Hypothalamus (tissue), 51 donors: ENCODE data around the gene FAM221B.
A peak's percentile ranks its signal among the peaks of the same experiment; 100 is the strongest.

Experiments
- DNase-seq, 51 donors: peaks; one replicate each; lab custom pipeline; 2025; lab: John Stamatoyannopoulos, UW

The FAM221B gene

DNA sequence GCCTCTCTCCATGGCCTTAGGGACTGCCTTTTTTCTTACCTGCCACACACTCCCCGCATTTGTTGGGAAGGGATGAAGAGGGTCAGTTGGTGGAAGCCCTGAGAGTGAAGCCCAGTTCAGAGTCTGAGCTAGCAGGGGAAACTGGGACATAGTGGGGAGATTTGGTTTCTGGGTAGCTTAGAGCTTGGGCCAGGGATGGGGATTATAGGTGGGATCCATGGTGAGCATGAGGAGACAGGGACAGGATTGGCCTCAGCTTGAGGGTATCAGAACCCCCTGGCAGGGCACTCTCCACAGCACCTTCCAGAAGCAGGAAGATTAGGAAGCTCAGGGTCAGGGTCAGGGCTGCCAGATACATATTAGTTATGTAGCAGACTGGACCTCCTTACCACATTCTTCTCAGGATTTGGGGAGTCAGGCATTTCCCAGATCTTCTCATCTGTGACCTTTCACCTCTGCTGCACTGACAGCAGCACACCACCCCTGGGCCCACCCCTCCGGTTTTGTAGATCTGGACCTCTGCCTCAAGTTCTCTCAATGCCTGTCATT, 23.8 kb upstream of the FAM221B start:
- DNase-seq: no peak

GRCh38 chr9:35847792-35848572, 19.4 kb upstream of the FAM221B start:
- peak in 3 of 51 donors; percentile 17 to 46 (median 19) for DNase-seq

- DNase-seq: no peak
Observed at GRCh38 chr9:35845824-35846771, 17.6 kb upstream of the FAM221B start.

DNA sequence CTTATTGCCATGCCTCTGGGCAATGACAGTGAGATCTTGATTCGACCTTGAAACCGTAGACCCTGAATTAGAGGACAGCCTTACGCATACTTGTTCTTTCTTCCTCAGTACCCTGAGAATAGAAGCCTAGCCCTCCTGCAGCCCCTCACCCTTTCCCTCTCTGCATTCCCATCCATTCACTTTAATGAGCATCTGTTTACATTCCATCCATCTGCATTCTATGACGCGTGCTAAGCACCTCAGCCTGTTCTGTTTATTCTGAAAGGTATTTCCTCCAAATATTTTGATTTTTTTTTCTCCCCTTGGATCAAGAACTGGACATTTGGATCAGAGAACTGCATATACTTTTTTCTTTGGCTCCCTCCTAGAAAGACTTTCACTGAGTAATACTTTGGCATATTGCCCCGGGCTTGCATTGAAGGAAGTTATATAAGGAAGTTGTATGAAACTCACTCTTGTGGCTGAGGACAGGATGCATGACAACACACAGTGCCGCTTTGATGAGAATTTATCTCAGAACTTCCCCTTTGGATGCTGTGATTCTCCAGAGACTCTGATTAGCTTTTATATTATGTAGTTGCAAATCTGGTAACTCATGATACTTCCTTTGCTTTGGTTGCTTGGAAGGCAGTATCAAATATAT, 16.2 kb upstream of the FAM221B start:
- peak in 5 of 51 donors; percentile 5 to 32 (median 13) for DNase-seq

DNA sequence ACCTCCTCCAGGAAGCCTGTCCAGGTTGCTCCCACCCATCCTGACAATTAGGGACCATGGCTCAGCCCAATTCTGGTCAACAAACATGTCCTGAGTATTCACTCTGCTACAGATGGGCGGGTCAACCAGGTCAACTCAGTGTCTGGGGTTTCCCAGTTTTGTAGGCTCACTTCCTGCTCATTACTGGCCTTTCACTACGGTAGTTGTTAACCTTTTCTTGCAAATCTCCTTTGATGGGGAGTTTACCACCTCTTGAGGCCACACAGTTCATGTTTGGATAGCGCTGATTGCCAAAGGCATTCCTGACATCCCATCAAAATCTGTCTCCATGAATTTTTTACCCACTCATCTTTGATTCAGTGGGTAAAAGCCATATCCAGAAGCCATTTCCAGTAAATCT, 14.3 kb upstream of the FAM221B start:
- DNase-seq: no peak

GRCh38 chr9:35842020-35842745, 13.7 kb upstream of the FAM221B start:
- DNase-seq: no peak

DNA sequence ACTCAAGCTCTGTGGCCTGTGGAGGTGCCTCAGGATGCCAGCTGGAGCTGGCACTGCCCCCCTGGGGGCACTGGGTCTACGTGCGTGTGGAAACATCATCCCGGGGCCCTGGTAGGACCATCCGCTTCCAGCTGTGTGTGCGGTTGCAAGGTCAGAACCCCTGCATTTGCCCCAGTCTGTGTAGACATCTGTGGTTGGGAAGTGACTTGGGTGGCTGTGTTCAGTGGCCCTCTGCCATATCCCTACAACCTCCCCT, 13.0 kb upstream of the FAM221B start:
- no peak for DNase-seq

GRCh38 chr9:35840881-35841644, 12.5 kb upstream of the FAM221B start:
- no peak for DNase-seq

DNA sequence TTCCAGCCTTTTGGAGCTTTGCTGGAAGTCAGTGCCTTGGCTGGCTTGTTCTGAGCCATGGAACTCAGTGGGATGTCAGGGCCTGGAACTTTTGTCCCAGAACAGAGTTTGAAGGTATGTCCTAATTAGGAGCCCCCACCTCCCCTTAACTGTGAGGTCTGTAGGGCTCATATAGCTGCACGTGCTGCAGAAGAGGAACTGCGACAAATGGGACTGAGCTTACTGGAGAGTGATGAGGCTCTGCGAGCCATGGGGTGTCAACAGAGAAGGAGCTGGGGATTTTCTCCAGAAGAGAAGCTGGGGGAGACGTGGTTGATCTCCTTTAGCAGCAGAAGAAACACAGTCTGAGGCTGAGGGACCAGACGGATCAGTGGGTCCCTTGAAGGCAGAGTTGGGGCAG, 11.4 kb upstream of the FAM221B start:
- no peak for DNase-seq

DNA sequence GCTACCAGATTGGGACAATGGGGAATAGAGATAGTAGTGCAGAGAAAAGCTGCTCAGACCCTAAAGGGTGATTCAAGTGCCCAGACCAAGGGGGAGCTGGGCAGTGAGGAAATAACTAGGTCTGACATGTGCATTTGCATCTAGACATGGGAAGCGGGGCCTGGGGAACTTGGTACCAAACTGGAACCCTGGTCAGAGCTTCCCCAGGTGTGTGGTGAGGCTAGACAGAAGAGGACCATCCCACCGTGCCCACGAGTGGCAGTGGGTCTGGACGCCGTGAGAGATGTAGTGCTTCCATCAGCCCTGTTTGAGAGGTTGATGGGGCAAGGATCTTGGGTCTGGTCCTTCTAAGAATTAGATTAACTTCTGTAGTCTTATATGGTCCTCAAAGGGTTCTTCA, 8.1 kb upstream of the FAM221B start:
- DNase-seq: no peak

GRCh38 chr9:35835766-35836165, 7.2 kb upstream of the FAM221B start:
- no peak for DNase-seq

DNA sequence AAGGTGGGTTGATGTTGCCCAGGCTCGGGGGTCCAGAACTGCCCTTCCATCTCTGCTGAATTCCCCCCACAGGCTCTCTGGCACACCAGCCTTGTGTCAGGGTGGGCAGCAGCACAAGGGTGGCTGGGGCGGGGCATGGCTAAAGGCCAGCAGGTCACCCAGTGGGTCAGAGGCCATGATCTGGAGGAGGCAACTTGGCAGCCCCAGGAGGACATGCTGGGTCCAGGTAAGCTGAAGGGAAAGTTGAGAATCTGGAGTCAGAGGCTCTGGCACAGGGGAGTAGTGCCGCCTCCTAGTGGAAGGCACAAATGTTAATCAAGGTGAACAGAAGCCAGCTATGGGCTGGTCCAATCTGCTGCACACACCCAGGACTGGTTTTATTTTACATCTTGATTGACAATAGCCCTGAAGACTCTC, 6.7 kb upstream of the FAM221B start:
- DNase-seq: no peak

GRCh38 chr9:35834260-35835215, 6.0 kb upstream of the FAM221B start:
- DNase-seq: no peak

DNA sequence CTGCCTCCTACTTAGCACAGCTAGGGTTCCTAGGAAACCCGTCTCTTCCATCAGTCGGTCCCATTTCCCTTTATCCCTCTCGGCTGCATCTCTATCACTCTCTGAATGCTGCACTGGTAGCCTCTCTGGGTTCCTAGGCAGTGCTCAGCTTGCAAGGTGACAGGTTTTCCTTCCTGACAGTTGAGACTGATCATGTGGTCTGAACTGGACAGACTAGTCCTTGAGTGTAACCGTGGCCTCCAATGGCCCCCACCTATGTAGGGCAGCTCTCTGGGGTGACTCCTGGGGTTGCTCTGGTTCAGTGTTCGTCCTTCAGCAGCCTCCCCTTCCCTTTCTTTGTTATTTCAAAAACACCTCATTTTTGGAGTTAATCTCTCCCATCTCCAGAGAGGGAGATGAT, 4.3 kb upstream of the FAM221B start:
- no peak for DNase-seq

- DNase-seq: no peak
Observed at GRCh38 chr9:35831040-35831439, 2.5 kb upstream of the FAM221B start.

GRCh38 chr9:35829764-35830096, 1.2 kb upstream of the FAM221B start:
- DNase-seq: peak in 1 of 51 donors; percentile 37

DNA sequence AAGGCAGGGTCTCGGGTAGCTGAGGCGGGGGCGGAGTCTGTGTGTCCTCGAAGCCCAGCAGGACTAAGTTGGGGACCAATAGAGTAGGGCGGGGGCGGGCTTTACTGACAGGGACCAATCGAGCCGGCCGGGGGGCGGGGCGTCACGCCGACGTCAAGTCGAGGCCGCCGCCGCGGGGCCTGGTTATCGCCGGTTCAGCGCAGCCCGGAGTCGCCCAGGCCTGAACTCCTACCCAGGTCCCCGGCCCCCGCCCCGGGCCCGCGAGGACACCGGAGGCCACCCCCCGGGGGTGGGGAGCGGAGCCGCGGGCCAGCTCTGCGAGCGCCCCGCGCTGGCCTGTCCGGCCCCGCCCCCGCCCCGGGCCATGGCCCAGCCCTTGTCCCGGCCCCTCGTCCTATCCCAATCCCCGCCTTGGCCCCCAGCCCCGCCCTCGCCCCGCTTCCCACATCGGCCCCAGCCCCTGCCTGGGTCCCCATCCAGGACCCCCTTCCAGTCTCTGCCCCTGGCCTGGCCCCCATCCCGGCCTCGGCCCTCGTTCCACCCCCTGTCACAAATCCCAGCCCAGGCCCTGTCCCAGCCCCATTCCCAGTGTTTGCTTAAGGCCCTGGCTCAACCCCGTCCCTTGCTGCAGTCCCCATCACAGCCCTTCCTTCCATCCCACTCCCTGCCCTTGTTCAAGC, 692 bp upstream of the FAM221B start, which contains the start of gene TMEM8B:
Gene TMEM8B, plus strand, starts transcription at position 145 of the 680 bp plus-strand sequence. Its CDS starts 220 bp downstream, at position 365.
- DNase-seq: peak; percentile 41 to 98 (median 89)

- no peak for DNase-seq
Observed at GRCh38 chr9:35827486-35827885, 1.0 kb downstream of the FAM221B start.
